ENCODE results near the gene TIMP2.
"Not testable (repeated sequence)": the region's sequence is repeated elsewhere in the genome, so short reads cannot be mapped to it uniquely, and the experiment has no call there.

TIMP2 gene

DNA sequence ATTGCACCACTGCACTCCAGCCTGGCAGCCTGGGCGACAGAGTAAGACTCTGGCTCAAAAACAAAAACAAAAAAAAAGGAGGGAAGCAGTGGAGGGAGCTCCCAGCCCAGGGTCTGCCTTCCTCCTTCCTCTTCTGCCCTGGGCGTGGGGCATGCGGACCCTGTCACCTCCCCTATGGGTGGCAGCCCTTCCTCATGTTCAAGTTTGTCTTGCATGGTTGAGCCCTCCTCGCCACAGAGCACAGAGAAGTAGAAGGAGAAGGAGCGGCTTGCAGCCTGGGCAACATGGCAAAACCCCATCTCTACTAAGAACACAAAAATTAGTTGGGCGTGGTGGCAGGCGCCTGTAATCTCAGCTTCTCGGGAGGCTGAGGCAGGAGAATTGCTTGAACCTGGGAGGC, 21.4 kb upstream of the TIMP2 start:
- H3K4me1 ChIP-seq = no peaks in the 10 kb centered on the region
- intact Hi-C loops (cut with DNase I; ENCODE audit: low total_unique reads) = no loop called here
- H3K27ac ChIP-seq = no peak overlapping the region
- H3K36me3 ChIP-seq = no peaks in the 10 kb centered on the region
- DNase-seq = no peak
- H3K9me3 ChIP-seq = peaks cover 4 to 13% (median 12%) of the 10 kb centered on the region in 3 donors
- peaks cover 0 to 4% of the 10 kb centered on the region in 2 donors for H3K27me3 ChIP-seq
- no peak overlapping the region for H3K4me3 ChIP-seq
- TF ChIP-seq, protein P1, sequence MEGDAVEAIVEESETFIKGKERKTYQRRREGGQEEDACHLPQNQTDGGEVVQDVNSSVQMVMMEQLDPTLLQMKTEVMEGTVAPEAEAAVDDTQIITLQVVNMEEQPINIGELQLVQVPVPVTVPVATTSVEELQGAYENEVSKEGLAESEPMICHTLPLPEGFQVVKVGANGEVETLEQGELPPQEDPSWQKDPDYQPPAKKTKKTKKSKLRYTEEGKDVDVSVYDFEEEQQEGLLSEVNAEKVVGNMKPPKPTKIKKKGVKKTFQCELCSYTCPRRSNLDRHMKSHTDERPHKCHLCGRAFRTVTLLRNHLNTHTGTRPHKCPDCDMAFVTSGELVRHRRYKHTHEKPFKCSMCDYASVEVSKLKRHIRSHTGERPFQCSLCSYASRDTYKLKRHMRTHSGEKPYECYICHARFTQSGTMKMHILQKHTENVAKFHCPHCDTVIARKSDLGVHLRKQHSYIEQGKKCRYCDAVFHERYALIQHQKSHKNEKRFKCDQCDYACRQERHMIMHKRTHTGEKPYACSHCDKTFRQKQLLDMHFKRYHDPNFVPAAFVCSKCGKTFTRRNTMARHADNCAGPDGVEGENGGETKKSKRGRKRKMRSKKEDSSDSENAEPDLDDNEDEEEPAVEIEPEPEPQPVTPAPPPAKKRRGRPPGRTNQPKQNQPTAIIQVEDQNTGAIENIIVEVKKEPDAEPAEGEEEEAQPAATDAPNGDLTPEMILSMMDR (IDR thresholded peaks at IDR 0.05) = no peak

DNA sequence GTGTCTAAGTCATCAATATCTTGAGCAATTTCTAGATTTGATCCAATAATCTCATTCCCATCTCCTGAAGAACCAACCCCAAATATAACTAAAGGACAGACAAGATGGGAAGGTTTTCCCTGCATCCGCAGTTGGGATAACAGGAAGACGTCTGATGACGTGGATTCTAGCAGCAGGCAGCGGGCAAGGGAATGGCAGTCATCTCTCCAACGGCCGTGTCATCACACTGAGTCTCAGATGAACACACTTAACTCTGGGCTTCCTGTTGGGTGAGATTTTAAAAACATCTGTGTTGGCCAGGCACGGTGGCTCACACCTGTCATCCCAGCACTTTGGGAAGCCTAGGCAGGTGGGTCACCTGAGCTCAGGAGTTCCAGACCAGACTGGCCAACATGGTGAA, 20.9 kb upstream of the TIMP2 start:
- intact Hi-C loops (cut with DNase I; ENCODE audit: low total_unique reads) = no loop called here
- DNase-seq = no peak
- Histone ChIP-seq H3K4me1 (no peaks in the 10 kb centered on the region), H3K4me3 (no peak overlapping the region), H3K9me3 (peaks cover 4 to 10% (median 7%) of the 10 kb centered on the region in 3 donors), H3K27ac (no peak overlapping the region), H3K27me3 (peaks cover 0 to 4% of the 10 kb centered on the region in 2 donors), H3K36me3 (no peaks in the 10 kb centered on the region)
- TF ChIP-seq, protein P1 (IDR thresholded peaks at IDR 0.05) = no peak

DNA sequence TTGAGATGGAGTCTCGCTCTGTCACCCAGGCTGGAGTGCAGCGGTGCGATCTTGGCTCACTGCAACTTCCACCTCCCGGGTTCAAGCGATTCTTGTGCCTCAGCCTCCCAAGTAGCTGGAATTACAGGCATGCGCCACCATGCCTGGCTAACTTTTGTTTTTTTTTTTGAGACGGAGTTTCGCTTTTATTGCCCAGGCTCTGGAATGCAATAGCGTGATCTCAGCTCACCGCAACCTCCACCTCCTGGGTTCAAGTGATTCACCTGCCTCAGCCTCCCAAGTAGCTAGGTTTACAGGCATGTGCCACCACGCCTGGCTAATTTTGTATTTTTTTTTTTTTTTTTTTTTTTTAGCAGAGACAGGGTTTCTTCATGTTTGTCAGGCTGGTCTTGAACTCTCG, 20.3 kb upstream of the TIMP2 start:
- H3K27me3 ChIP-seq; H3K9me3 ChIP-seq; DNase-seq; H3K4me1 ChIP-seq; H3K4me3 ChIP-seq; intact Hi-C loops (cut with DNase I; ENCODE audit: low total_unique reads); H3K27ac ChIP-seq; H3K36me3 ChIP-seq: not testable (repeated sequence)

DNA sequence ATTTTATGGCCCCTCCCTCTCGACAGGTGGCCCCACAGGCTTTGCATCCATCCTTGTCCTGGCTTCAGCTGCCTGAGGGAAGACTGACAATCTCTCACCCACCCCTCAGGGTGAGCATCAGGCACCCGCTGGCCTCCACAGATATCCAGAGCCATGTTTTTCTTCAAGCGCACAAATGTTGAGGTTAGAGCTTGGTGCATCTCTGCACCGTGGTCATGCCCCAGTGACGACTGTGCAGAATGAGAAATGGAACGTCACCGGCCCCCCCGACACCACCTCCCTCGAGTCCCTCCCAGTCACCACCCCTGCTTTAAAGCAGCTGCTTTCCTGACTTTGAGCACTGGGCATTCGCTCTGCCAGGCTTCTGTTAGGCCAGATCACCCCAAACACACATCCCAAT, 19.8 kb upstream of the TIMP2 start:
- Histone ChIP-seq H3K9me3 (no peaks in the 10 kb centered on the region), H3K4me3 (no peak overlapping the region), H3K27me3 (peaks cover 0 to 4% of the 10 kb centered on the region in 2 donors), H3K36me3 (no peaks in the 10 kb centered on the region), H3K4me1 (peaks cover 0 to 7% (median under 1%) of the 10 kb centered on the region in 4 donors), H3K27ac (no peak overlapping the region)
- no peak for DNase-seq
- TF ChIP-seq, protein P1 (IDR thresholded peaks at IDR 0.05) = no peak
- intact Hi-C loops (cut with DNase I; ENCODE audit: low total_unique reads) = no loop called here

GRCh38 chr17:78944026-78944425, 18.8 kb upstream of the TIMP2 start:
- Histone ChIP-seq H3K36me3 (no peaks in the 10 kb centered on the region), H3K27me3 (peaks cover 0 to 4% of the 10 kb centered on the region in 2 donors), H3K9me3 (no peaks in the 10 kb centered on the region), H3K27ac (no peak overlapping the region), H3K4me1 (peaks cover 0 to 11% (median 8%) of the 10 kb centered on the region in 4 donors), H3K4me3 (no peak overlapping the region)
- intact Hi-C loops (cut with DNase I; ENCODE audit: low total_unique reads) = no loop called here
- DNase-seq = no peak
- TF ChIP-seq, protein P1 (IDR thresholded peaks at IDR 0.05) = no peak

- DNase-seq = no peak
- no peaks in the 10 kb centered on the region for H3K36me3 ChIP-seq
These were observed 15.5 kb upstream of the TIMP2 start for GRCh38 chr17:78940708-78941107.

More at GRCh38 chr17:78940708-78941107, 15.5 kb upstream of the TIMP2 start:
- Histone ChIP-seq H3K4me1 (peaks cover 0 to 18% (median 11%) of the 10 kb centered on the region in 4 donors), H3K4me3 (no peak overlapping the region), H3K27me3 (peaks cover 0 to 4% of the 10 kb centered on the region in 2 donors), H3K27ac (no peak overlapping the region), H3K9me3 (no peaks in the 10 kb centered on the region)
- intact Hi-C loops (cut with DNase I; ENCODE audit: low total_unique reads) = no loop called here
- TF ChIP-seq, protein P1 (IDR thresholded peaks at IDR 0.05) = no peak
